ENCODE data around the gene GULP1.

DNA sequence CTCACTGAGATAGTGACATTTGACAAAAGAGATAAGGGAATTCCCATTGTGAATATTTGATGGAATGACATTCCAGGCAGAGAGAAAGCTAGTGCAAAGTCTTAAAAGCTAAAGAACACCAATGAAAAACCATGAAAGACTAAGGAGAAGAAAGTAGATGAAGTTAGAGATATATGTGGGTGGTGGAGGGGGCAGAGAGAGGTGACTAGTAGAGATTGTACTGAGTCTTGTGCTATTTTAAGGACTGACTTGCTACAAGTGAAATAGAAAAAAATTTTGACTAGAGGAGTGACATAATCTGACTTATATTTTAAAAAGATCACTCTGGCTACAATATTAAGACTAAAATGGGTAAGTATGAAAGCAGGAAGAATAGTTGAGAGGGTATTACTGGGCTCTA lies 35.3 kb upstream of the GULP1 start:
- TF ChIP-seq EZH2 (IDR thresholded peaks at IDR 0.05; ENCODE audit: low read length, missing control alignments) (no peak), CTCF (conservative IDR thresholded peaks at IDR 0.05 in 1 of 2, IDR thresholded peaks at IDR 0.05 in 1 of 2; ENCODE audit: low read depth in 1 of 2, low read length in 2 of 2) (no peak)
